HCT116 (cell line): ENCODE data around the gene TNC.

Experiments used
- CEBPB ChIP-seq: IDR thresholded peaks from 2 replicates; pipeline ENCODE4 v1.6.1; 2012; ENCODE audit warnings: low read depth
- ELF1 ChIP-seq: IDR thresholded peaks from 2 replicates; pipeline ENCODE4 v1.6.1; 2012; ENCODE audit warnings: low read depth, borderline replicate concordance
- EZH2 ChIP-seq: fragments of 200-600 bp; sonication (generic); IDR thresholded peaks from 2 replicates; pipeline ENCODE4 v1.6.1; 2017; ENCODE audit warnings: antibody characterized with exemption, mixed run types
- EZH2phosphoT487 ChIP-seq: fragments of 200-600 bp; IDR thresholded peaks from 2 replicates; pipeline ENCODE4 v1.6.1; 2018; ENCODE audit warnings: antibody characterized with exemption, borderline replicate concordance
- POLR2A ChIP-seq: IDR thresholded peaks from 2 replicates; pipeline ENCODE4 v1.7.0; 2011; ENCODE audit warnings: borderline replicate concordance; ENCODE audit not compliant: insufficient read depth, insufficient read length; ENCODE audit errors: extremely low read depth
- RAD21 ChIP-seq: IDR thresholded peaks from 2 replicates; pipeline ENCODE4 v1.6.1; 2012; ENCODE audit warnings: low read depth, mild to moderate bottlenecking
- SP1 ChIP-seq: IDR thresholded peaks from 2 replicates; pipeline ENCODE4 v1.6.1; 2012; ENCODE audit warnings: low read depth
- YY1 ChIP-seq: IDR thresholded peaks from 2 replicates; pipeline ENCODE4 v1.6.1; 2011; ENCODE audit warnings: low read length, low read depth, moderate library complexity, mild to moderate bottlenecking; ENCODE audit not compliant: insufficient replicate concordance; ENCODE audit errors: extremely low read depth
- TF ChIP-seq, protein P1 (sequence below), 3 experiments: fragments of 200-600 bp in 1 of 3; sonication (generic) in 1 of 3; IDR thresholded peaks in 2 of 3; conservative IDR thresholded peaks in 1 of 3; 2 replicates each; pipeline ENCODE4 v1.5.1; 2012 to 2017; ENCODE audit warnings: low read depth in 2 of 3, low read length in 2 of 3, antibody characterized with exemption in 1 of 3, borderline replicate concordance in 1 of 3, control low read depth in 1 of 3, mild to moderate bottlenecking in 1 of 3, mixed read lengths in 1 of 3, mixed run types in 1 of 3, moderate library complexity in 1 of 3; ENCODE audit not compliant: insufficient read depth in 1 of 3
- TF ChIP-seq, protein P2 (sequence below): IDR thresholded peaks from 2 replicates; pipeline ENCODE4 v1.6.1; 2012; ENCODE audit warnings: low read depth

- TF ChIP-seq, protein P1, sequence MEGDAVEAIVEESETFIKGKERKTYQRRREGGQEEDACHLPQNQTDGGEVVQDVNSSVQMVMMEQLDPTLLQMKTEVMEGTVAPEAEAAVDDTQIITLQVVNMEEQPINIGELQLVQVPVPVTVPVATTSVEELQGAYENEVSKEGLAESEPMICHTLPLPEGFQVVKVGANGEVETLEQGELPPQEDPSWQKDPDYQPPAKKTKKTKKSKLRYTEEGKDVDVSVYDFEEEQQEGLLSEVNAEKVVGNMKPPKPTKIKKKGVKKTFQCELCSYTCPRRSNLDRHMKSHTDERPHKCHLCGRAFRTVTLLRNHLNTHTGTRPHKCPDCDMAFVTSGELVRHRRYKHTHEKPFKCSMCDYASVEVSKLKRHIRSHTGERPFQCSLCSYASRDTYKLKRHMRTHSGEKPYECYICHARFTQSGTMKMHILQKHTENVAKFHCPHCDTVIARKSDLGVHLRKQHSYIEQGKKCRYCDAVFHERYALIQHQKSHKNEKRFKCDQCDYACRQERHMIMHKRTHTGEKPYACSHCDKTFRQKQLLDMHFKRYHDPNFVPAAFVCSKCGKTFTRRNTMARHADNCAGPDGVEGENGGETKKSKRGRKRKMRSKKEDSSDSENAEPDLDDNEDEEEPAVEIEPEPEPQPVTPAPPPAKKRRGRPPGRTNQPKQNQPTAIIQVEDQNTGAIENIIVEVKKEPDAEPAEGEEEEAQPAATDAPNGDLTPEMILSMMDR (IDR thresholded peaks at IDR 0.05 in 2 of 3, conservative IDR thresholded peaks at IDR 0.05 in 1 of 3; ENCODE audit: borderline replicate concordance in 1 of 3, insufficient read depth in 1 of 3, low read depth in 2 of 3, low read length in 2 of 3) = no peak
- TF ChIP-seq RAD21 = no peak
- no peak for TF ChIP-seq YY1
- no peak for TF ChIP-seq CEBPB
- no peak for TF ChIP-seq ELF1
- TF ChIP-seq, protein P2, sequence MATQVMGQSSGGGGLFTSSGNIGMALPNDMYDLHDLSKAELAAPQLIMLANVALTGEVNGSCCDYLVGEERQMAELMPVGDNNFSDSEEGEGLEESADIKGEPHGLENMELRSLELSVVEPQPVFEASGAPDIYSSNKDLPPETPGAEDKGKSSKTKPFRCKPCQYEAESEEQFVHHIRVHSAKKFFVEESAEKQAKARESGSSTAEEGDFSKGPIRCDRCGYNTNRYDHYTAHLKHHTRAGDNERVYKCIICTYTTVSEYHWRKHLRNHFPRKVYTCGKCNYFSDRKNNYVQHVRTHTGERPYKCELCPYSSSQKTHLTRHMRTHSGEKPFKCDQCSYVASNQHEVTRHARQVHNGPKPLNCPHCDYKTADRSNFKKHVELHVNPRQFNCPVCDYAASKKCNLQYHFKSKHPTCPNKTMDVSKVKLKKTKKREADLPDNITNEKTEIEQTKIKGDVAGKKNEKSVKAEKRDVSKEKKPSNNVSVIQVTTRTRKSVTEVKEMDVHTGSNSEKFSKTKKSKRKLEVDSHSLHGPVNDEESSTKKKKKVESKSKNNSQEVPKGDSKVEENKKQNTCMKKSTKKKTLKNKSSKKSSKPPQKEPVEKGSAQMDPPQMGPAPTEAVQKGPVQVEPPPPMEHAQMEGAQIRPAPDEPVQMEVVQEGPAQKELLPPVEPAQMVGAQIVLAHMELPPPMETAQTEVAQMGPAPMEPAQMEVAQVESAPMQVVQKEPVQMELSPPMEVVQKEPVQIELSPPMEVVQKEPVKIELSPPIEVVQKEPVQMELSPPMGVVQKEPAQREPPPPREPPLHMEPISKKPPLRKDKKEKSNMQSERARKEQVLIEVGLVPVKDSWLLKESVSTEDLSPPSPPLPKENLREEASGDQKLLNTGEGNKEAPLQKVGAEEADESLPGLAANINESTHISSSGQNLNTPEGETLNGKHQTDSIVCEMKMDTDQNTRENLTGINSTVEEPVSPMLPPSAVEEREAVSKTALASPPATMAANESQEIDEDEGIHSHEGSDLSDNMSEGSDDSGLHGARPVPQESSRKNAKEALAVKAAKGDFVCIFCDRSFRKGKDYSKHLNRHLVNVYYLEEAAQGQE = no peak
- TF ChIP-seq POLR2A = no peak
- no peak for TF ChIP-seq SP1
- no peak for TF ChIP-seq EZH2
- no peak for TF ChIP-seq EZH2phosphoT487
Measured at GRCh38 chr9:115008536-115009270, 109.3 kb downstream of the TNC start.
